HEK293T (cell line): ENCODE results near the gene FBXL7.

ENCODE experiments used
- CTCF ChIA-PET: fragments of 350-600 bp; formaldehyde crosslinking; extraction: SDS; loops from one replicate; lab custom pipeline; 2021; ENCODE audit warnings: antibody characterized with exemption, inconsistent platforms; lab: Yijun Ruan, JAX
- POLR2A ChIA-PET: fragments of 350-600 bp; formaldehyde crosslinking; extraction: SDS; loops from one replicate; lab custom pipeline; 2020; ENCODE audit warnings: antibody characterized with exemption, inconsistent platforms; lab: Yijun Ruan, JAX
- DNase-seq: peaks from one replicate; pipeline ENCODE4 v3.0.0; 2012; ENCODE audit warnings: mixed read lengths; ENCODE audit errors: extremely low spot score
- ARNT ChIP-seq: fragments of 450-650 bp; IDR thresholded peaks from 2 replicates; pipeline ENCODE4 v1.6.1; 2017; ENCODE audit warnings: mild to moderate bottlenecking
- BHLHE40 ChIP-seq: fragments of 450-650 bp; IDR thresholded peaks from 2 replicates; pipeline ENCODE4 v1.6.1; 2016; ENCODE audit warnings: mild to moderate bottlenecking, moderate library complexity, borderline replicate concordance
- CTBP1 ChIP-seq: fragments of 450-650 bp; IDR thresholded peaks from 2 replicates; pipeline ENCODE4 v1.6.1; 2016; ENCODE audit warnings: borderline replicate concordance
- ELF4 ChIP-seq: fragments of 450-650 bp; IDR thresholded peaks from 2 replicates; pipeline ENCODE4 v1.6.1; 2017; ENCODE audit warnings: antibody characterized with exemption
- FOXA1 ChIP-seq: fragments of 450-650 bp; IDR thresholded peaks from 2 replicates; pipeline ENCODE4 v1.6.1; 2016; ENCODE audit warnings: mild to moderate bottlenecking
- FOXK2 ChIP-seq: fragments of 450-650 bp; IDR thresholded peaks from 2 replicates; pipeline ENCODE4 v1.6.1; 2016; ENCODE audit warnings: mild to moderate bottlenecking
- FOXM1 ChIP-seq: fragments of 450-650 bp; IDR thresholded peaks from 2 replicates; pipeline ENCODE4 v1.6.1; 2017; ENCODE audit warnings: mild to moderate bottlenecking, borderline replicate concordance
- HDGF ChIP-seq: fragments of 450-650 bp; IDR thresholded peaks from 2 replicates; pipeline ENCODE4 v1.6.1; 2017; ENCODE audit warnings: antibody characterized with exemption, borderline replicate concordance
- L3MBTL2 ChIP-seq: fragments of 450-650 bp; conservative IDR thresholded peaks from 2 replicates; pipeline ENCODE4 v1.6.1; 2016; ENCODE audit warnings: mild to moderate bottlenecking
- LEF1 ChIP-seq: fragments of 450-650 bp; IDR thresholded peaks from 2 replicates; pipeline ENCODE4 v1.6.1; 2017; ENCODE audit warnings: mild to moderate bottlenecking, borderline replicate concordance
- NFRKB ChIP-seq: fragments of 450-650 bp; IDR thresholded peaks from 2 replicates; pipeline ENCODE4 v1.6.1; 2016; ENCODE audit warnings: mild to moderate bottlenecking, moderate library complexity
- SP1 ChIP-seq: fragments of 450-650 bp; IDR thresholded peaks from 2 replicates; pipeline ENCODE4 v1.6.1; 2017
- SUZ12 ChIP-seq: fragments of 450-650 bp; IDR thresholded peaks from 2 replicates; pipeline ENCODE4 v1.6.1; 2016; ENCODE audit warnings: mild to moderate bottlenecking
- TARDBP ChIP-seq: fragments of 450-650 bp; IDR thresholded peaks from 2 replicates; pipeline ENCODE4 v1.6.1; 2016
- ZNF384 ChIP-seq: fragments of 450-650 bp; IDR thresholded peaks from 2 replicates; pipeline ENCODE4 v1.6.1; 2016
- TF ChIP-seq, protein P1 (sequence below): fragments of 450-650 bp; IDR thresholded peaks from 2 replicates; pipeline ENCODE4 v1.6.1; 2016

The FBXL7 gene

DNA sequence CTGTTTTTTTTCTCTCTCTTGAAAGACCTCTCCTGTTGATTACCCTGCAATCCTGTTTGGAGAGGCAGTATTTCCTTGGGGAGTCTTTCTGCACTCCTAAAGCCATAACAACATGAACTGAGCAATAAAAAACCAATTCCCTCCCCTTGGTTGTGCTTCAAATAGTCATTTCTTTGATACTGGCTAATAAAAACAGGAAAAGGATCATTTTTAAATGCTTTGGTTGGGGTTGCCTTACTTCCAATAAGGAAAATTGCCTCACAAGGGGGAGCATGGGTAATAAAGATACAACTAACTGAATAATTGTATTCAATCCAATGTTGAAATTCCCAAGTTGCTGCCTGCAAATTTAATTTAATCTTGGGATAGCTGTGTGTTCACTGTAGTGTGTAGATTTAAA lies 13.9 kb downstream of the FBXL7 start:
- DNase-seq: no peak
- CTCF ChIA-PET: no interaction called here
- POLR2A ChIA-PET: no interaction called here
- TF ChIP-seq SP1: no peak
- TF ChIP-seq BHLHE40: no peak
- no peak for TF ChIP-seq L3MBTL2
- no peak for TF ChIP-seq ARNT
- no peak for TF ChIP-seq FOXK2
- TF ChIP-seq ELF4: no peak
- TF ChIP-seq NFRKB: no peak
- TF ChIP-seq TARDBP: no peak
- no peak for TF ChIP-seq LEF1

GRCh38 chr5:15515229-15515628 lies 15.2 kb downstream of the FBXL7 start:
- ChIA-PET POLR2A (no interaction called here), CTCF (no interaction called here)
- no peak for DNase-seq
- TF ChIP-seq LEF1 (no peak), L3MBTL2 (no peak), SP1 (no peak), ELF4 (no peak), HDGF (no peak), SUZ12 (no peak)

DNA sequence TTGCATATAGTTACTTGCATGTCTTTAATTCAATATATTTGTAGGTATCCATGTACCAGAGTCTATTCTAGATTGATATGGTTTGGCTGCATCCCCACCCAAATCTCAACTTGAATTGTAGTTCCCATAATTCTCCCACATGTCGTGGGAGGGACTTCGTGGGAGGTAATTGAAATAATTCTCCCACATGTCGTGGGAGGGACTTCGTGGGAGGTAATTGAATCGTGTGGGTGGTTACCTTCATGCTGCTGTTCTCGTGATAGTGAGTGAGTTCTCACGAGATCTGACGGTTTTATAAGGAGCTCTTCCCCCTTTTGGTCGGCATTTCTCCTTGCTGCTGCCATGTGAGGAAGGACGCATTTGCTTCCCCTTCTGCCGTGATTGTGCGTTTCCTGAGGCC lies 16.5 kb downstream of the FBXL7 start:
- TF ChIP-seq NFRKB (no peak), LEF1 (no peak), HDGF (no peak), SUZ12 (no peak), BHLHE40 (no peak), ELF4 (no peak), ARNT (no peak), ZNF384 (no peak)
- TF ChIP-seq, protein P1, sequence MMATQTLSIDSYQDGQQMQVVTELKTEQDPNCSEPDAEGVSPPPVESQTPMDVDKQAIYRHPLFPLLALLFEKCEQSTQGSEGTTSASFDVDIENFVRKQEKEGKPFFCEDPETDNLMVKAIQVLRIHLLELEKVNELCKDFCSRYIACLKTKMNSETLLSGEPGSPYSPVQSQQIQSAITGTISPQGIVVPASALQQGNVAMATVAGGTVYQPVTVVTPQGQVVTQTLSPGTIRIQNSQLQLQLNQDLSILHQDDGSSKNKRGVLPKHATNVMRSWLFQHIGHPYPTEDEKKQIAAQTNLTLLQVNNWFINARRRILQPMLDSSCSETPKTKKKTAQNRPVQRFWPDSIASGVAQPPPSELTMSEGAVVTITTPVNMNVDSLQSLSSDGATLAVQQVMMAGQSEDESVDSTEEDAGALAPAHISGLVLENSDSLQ: no peak
- POLR2A ChIA-PET: no interaction called here

GRCh38 chr5:15518786-15519185 lies 18.8 kb downstream of the FBXL7 start:
- CTCF ChIA-PET: no interaction called here
- TF ChIP-seq CTBP1 (no peak), NFRKB (no peak), SP1 (no peak), ARNT (no peak), LEF1 (no peak)
- DNase-seq: no peak
- POLR2A ChIA-PET: no interaction called here

More for the DNA sequence above, 16.5 kb downstream of the FBXL7 start:
- CTCF ChIA-PET: no interaction called here
- DNase-seq: no peak

- TF ChIP-seq FOXM1: no peak
- no peak for TF ChIP-seq FOXA1
- no peak for TF ChIP-seq ELF4
- TF ChIP-seq HDGF: no peak
- TF ChIP-seq BHLHE40: no peak
- no peak for TF ChIP-seq ARNT
- no peak for TF ChIP-seq SUZ12
- TF ChIP-seq, protein P1: no peak
- no peak for TF ChIP-seq SP1
- no peak for TF ChIP-seq L3MBTL2
- TF ChIP-seq ZNF384: no peak
- DNase-seq: no peak
- ChIA-PET POLR2A (no interaction called here), CTCF (no interaction called here)
Observed at GRCh38 chr5:15520856-15521255, 20.9 kb downstream of the FBXL7 start.

- no peak for DNase-seq
- CTCF ChIA-PET: no interaction called here
Observed at GRCh38 chr5:15521381-15522186, 21.6 kb downstream of the FBXL7 start.

More at GRCh38 chr5:15521381-15522186, 21.6 kb downstream of the FBXL7 start:
- POLR2A ChIA-PET: no interaction called here
- no peak for TF ChIP-seq TARDBP
- TF ChIP-seq, protein P1: no peak
- no peak for TF ChIP-seq SUZ12
- TF ChIP-seq ZNF384: no peak
- no peak for TF ChIP-seq FOXM1
- TF ChIP-seq HDGF: no peak
- no peak for TF ChIP-seq FOXA1
- no peak for TF ChIP-seq SP1
- no peak for TF ChIP-seq BHLHE40
- no peak for TF ChIP-seq LEF1
- no peak for TF ChIP-seq L3MBTL2
- no peak for TF ChIP-seq ARNT
- TF ChIP-seq FOXK2: no peak
- TF ChIP-seq NFRKB: no peak
